DMS153 treated with DMSO at 0.1 percent for 48 hours (cell line): Measurements from ENCODE around the gene APOC1.

Experiments
- DNase-seq: peaks from one replicate; lab custom pipeline; 2025; ENCODE audit not compliant: unreplicated experiment; lab: John Stamatoyannopoulos, UW

APOC1 gene

GRCh38 chr19:44955505-44956439 lies 41.4 kb downstream of the APOC1 start:
- no peak for DNase-seq

GRCh38 chr19:44957526-44957925 lies 43.1 kb downstream of the APOC1 start:
- no peak for DNase-seq

GRCh38 chr19:44958090-44958489 lies 43.7 kb downstream of the APOC1 start:
- no peak for DNase-seq

GRCh38 chr19:44959691-44960090 lies 45.3 kb downstream of the APOC1 start:
- no peak for DNase-seq

- no peak for DNase-seq
Measured at GRCh38 chr19:44960906-44961728, 46.7 kb downstream of the APOC1 start.

GRCh38 chr19:44961821-44962220 lies 47.4 kb downstream of the APOC1 start:
- no peak for DNase-seq

GRCh38 chr19:44968118-44968517 lies 53.7 kb downstream of the APOC1 start:
- DNase-seq, result no peak

- DNase-seq, result no peak
Measured at GRCh38 chr19:44968670-44969069, 54.3 kb downstream of the APOC1 start.
